Hepatocyte (in vitro differentiated cells): Measurements from ENCODE around the gene PFN3.

Experiments
- EZH2 ChIP-seq: fragments of 200-600 bp; sonication (generic); IDR thresholded peaks from 2 replicates; pipeline ENCODE4 v1.6.1; 2016; ENCODE audit warnings: antibody characterized with exemption, mild to moderate bottlenecking, borderline replicate concordance
- EZH2phosphoT487 ChIP-seq: fragments of 200-600 bp; sonication (generic); IDR thresholded peaks from one replicate; pipeline ENCODE4 v1.6.1; 2018; ENCODE audit warnings: antibody characterized with exemption, mild to moderate bottlenecking, low read depth, moderate library complexity; ENCODE audit not compliant: unreplicated experiment, severe bottlenecking
- TF ChIP-seq, protein P1 (sequence below): fragments of 200-600 bp; sonication (generic); IDR thresholded peaks from 2 replicates; pipeline ENCODE4 v1.5.1; 2016; ENCODE audit warnings: antibody characterized with exemption, mild to moderate bottlenecking; ENCODE audit not compliant: poor library complexity

- TF ChIP-seq, protein P1, sequence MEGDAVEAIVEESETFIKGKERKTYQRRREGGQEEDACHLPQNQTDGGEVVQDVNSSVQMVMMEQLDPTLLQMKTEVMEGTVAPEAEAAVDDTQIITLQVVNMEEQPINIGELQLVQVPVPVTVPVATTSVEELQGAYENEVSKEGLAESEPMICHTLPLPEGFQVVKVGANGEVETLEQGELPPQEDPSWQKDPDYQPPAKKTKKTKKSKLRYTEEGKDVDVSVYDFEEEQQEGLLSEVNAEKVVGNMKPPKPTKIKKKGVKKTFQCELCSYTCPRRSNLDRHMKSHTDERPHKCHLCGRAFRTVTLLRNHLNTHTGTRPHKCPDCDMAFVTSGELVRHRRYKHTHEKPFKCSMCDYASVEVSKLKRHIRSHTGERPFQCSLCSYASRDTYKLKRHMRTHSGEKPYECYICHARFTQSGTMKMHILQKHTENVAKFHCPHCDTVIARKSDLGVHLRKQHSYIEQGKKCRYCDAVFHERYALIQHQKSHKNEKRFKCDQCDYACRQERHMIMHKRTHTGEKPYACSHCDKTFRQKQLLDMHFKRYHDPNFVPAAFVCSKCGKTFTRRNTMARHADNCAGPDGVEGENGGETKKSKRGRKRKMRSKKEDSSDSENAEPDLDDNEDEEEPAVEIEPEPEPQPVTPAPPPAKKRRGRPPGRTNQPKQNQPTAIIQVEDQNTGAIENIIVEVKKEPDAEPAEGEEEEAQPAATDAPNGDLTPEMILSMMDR, result no peak
- no peak for TF ChIP-seq EZH2phosphoT487
- no peak for TF ChIP-seq EZH2
Measured at GRCh38 chr5:177351392-177352329, 48.8 kb downstream of the PFN3 start, which contains the start of gene LMAN2.
